SK-N-SH treated with all-trans-retinoic acid at 6 μM for 48 hours (cell line): Measurements from ENCODE around the gene TAX1BP3.
A peak's percentile ranks its signal among the peaks of the same experiment; 100 is the strongest.

Experiments
- ATAC-seq: fragments of 200-7000 bp; cut with Tn5 transposase; 3 replicates; pipeline ENCODE4 v1.9.1; 2020; ENCODE audit warnings: mild to moderate bottlenecking, moderate library complexity
- ARNTL ChIP-seq: fragments of 450-650 bp; formaldehyde crosslinking; IDR thresholded peaks from 2 replicates; pipeline ENCODE4 v1.5.0; 2020; ENCODE audit warnings: low read depth, mild to moderate bottlenecking, moderate library complexity, borderline replicate concordance
- BACH2 ChIP-seq: fragments of 250-450 bp; sonication (Bioruptor Pico); IDR thresholded peaks from 2 replicates; pipeline ENCODE4 v1.9.0; 2021; ENCODE audit warnings: mild to moderate bottlenecking, borderline replicate concordance
- CREB5 ChIP-seq: fragments of 250-450 bp; sonication (Bioruptor Pico); IDR thresholded peaks from 2 replicates; pipeline ENCODE4 v1.5.1; 2020; ENCODE audit warnings: low read depth, mild to moderate bottlenecking, moderate library complexity
- CSDC2 ChIP-seq: fragments of 250-450 bp; sonication (Bioruptor Pico); IDR thresholded peaks from 2 replicates; pipeline ENCODE4 v1.5.0; 2020; ENCODE audit warnings: mild to moderate bottlenecking, moderate library complexity
- GLIS3 ChIP-seq: fragments of 250-450 bp; sonication (Bioruptor Pico); IDR thresholded peaks from 2 replicates; pipeline ENCODE4 v1.5.0; 2020; ENCODE audit warnings: mild to moderate bottlenecking, moderate library complexity
- ISL1 ChIP-seq: fragments of 250-450 bp; sonication (Bioruptor Pico); IDR thresholded peaks from 2 replicates; pipeline ENCODE4 v2.1.2; 2022; ENCODE audit warnings: mild to moderate bottlenecking, moderate library complexity
- OSR1 ChIP-seq: fragments of 250-450 bp; sonication (Bioruptor Pico); IDR thresholded peaks from 2 replicates; pipeline ENCODE4 v1.8.0; 2022; ENCODE audit warnings: moderate library complexity, mild to moderate bottlenecking, inconsistent platforms
- PATZ1 ChIP-seq: fragments of 250-450 bp; sonication (Bioruptor Pico); IDR thresholded peaks from 2 replicates; pipeline ENCODE4 v1.8.0; 2020; ENCODE audit warnings: mild to moderate bottlenecking, moderate library complexity, borderline replicate concordance
- POU6F1 ChIP-seq: fragments of 250-450 bp; sonication (Bioruptor Pico); IDR thresholded peaks from 2 replicates; pipeline ENCODE4 v1.8.0; 2021; ENCODE audit warnings: low read depth, mild to moderate bottlenecking, moderate library complexity, borderline replicate concordance
- PPARA ChIP-seq: fragments of 250-450 bp; sonication (Bioruptor Pico); IDR thresholded peaks from 2 replicates; pipeline ENCODE4 v1.5.0; 2020; ENCODE audit warnings: mild to moderate bottlenecking, borderline replicate concordance
- RARB ChIP-seq: fragments of 250-450 bp; sonication (Bioruptor Pico); IDR thresholded peaks from 2 replicates; pipeline ENCODE4 v1.8.0; 2021; ENCODE audit warnings: mild to moderate bottlenecking, moderate library complexity
- SNAI2 ChIP-seq: fragments of 250-450 bp; sonication (Bioruptor Pico); IDR thresholded peaks from 2 replicates; pipeline ENCODE4 v1.5.0; 2020; ENCODE audit warnings: mild to moderate bottlenecking, moderate library complexity
- TCF4 ChIP-seq: fragments of 250-450 bp; sonication (Bioruptor Pico); IDR thresholded peaks from 2 replicates; pipeline ENCODE4 v1.8.0; 2021; ENCODE audit warnings: mild to moderate bottlenecking, moderate library complexity, borderline replicate concordance
- TSHZ2 ChIP-seq: fragments of 250-450 bp; sonication (Bioruptor Pico); IDR thresholded peaks from 2 replicates; pipeline ENCODE4 v1.5.0; 2020; ENCODE audit warnings: mild to moderate bottlenecking, moderate library complexity
- ZC3H10 ChIP-seq: fragments of 250-450 bp; sonication (Bioruptor Pico); IDR thresholded peaks from 2 replicates; pipeline ENCODE4 v1.5.1; 2021; ENCODE audit warnings: mild to moderate bottlenecking, moderate library complexity
- ZFP3 ChIP-seq: fragments of 250-450 bp; sonication (Bioruptor Pico); IDR thresholded peaks from 2 replicates; pipeline ENCODE4 v1.5.0; 2020; ENCODE audit warnings: mild to moderate bottlenecking, moderate library complexity
- ZFP30 ChIP-seq: fragments of 450-650 bp; formaldehyde crosslinking; IDR thresholded peaks from 2 replicates; pipeline ENCODE4 v1.5.0; 2022; ENCODE audit warnings: mild to moderate bottlenecking, moderate library complexity
- ZNF565 ChIP-seq: fragments of 450-650 bp; formaldehyde crosslinking; conservative IDR thresholded peaks from 2 replicates; pipeline ENCODE4 v1.5.0; 2020; ENCODE audit warnings: low read depth, mild to moderate bottlenecking, moderate library complexity
- ZNF70 ChIP-seq: fragments of 450-650 bp; formaldehyde crosslinking; IDR thresholded peaks from 2 replicates; pipeline ENCODE4 v1.5.0; 2020; ENCODE audit warnings: mild to moderate bottlenecking, moderate library complexity
- ZNF8 ChIP-seq: fragments of 450-650 bp; formaldehyde crosslinking; IDR thresholded peaks from 2 replicates; pipeline ENCODE4 v1.5.0; 2020; ENCODE audit warnings: mild to moderate bottlenecking, moderate library complexity

Gene TAX1BP3

GRCh38 chr17:3678821-3679530, 10.6 kb upstream of the TAX1BP3 start:
- ATAC-seq, result no peak
- TF ChIP-seq CSDC2 (CRISPR knock-in tag), result no peak
- TF ChIP-seq ZC3H10 (CRISPR knock-in tag), result no peak

- peak; percentile 42 for ATAC-seq
- TF ChIP-seq ZFP3 (CRISPR knock-in tag), result no peak
- TF ChIP-seq ISL1 (CRISPR knock-in tag), result no peak
- TF ChIP-seq TCF4 (CRISPR knock-in tag), result no peak
- no peak for TF ChIP-seq ZC3H10 (CRISPR knock-in tag)
- TF ChIP-seq ZFP30 (CRISPR knock-in tag), result no peak
- TF ChIP-seq ARNTL, result no peak
- no peak for TF ChIP-seq ZNF70 (CRISPR knock-in tag)
- TF ChIP-seq ZNF565 (CRISPR knock-in tag), result no peak
- TF ChIP-seq BACH2 (CRISPR knock-in tag), result no peak
- TF ChIP-seq TSHZ2, result no peak
- TF ChIP-seq CREB5, result no peak
- TF ChIP-seq SNAI2 (CRISPR knock-in tag), result no peak
- no peak for TF ChIP-seq GLIS3 (CRISPR knock-in tag)
- TF ChIP-seq POU6F1 (CRISPR knock-in tag), result no peak
- TF ChIP-seq ZNF8, result no peak
- TF ChIP-seq PPARA (CRISPR knock-in tag), result no peak
- TF ChIP-seq PATZ1 (CRISPR knock-in tag), result no peak
- no peak for TF ChIP-seq OSR1 (CRISPR knock-in tag)
- TF ChIP-seq CSDC2 (CRISPR knock-in tag), result no peak
Measured at GRCh38 chr17:3678095-3678820, 9.9 kb upstream of the TAX1BP3 start.

- no peak for ATAC-seq
- TF ChIP-seq CSDC2 (CRISPR knock-in tag), result no peak
Measured at GRCh38 chr17:3675886-3676285, 7.5 kb upstream of the TAX1BP3 start.

GRCh38 chr17:3672571-3672970, 4.2 kb upstream of the TAX1BP3 start:
- no peak for ATAC-seq
- TF ChIP-seq CREB5, result no peak
- TF ChIP-seq TCF4 (CRISPR knock-in tag), result no peak
- TF ChIP-seq TSHZ2, result no peak
- TF ChIP-seq ZC3H10 (CRISPR knock-in tag), result no peak
- no peak for TF ChIP-seq RARB (CRISPR knock-in tag)
- TF ChIP-seq BACH2 (CRISPR knock-in tag), result no peak
- TF ChIP-seq GLIS3 (CRISPR knock-in tag), result no peak
- TF ChIP-seq PPARA (CRISPR knock-in tag), result no peak
- TF ChIP-seq CSDC2 (CRISPR knock-in tag), result no peak
- TF ChIP-seq PATZ1 (CRISPR knock-in tag), result no peak
